GM19328 (cell line): Measurements from ENCODE around the gene PDZD8.

Experiments
- ATAC-seq: cut with Tn5 transposase; IDR thresholded peaks from one replicate; pipeline ENCODE4 v1.9.1; 2021; ENCODE audit warnings: mild to moderate bottlenecking, moderate library complexity; ENCODE audit not compliant: unreplicated experiment

Gene PDZD8

GRCh38 chr10:117352724-117353123 lies 22.5 kb downstream of the PDZD8 start:
- no peak for ATAC-seq

GRCh38 chr10:117351996-117352395 lies 23.2 kb downstream of the PDZD8 start:
- no peak for ATAC-seq

GRCh38 chr10:117351558-117351957 lies 23.7 kb downstream of the PDZD8 start:
- no peak for ATAC-seq

- ATAC-seq: peak; percentile 66
These were observed 24.3 kb downstream of the PDZD8 start for GRCh38 chr10:117350909-117351308.

- ATAC-seq: no peak
These were observed 27.0 kb downstream of the PDZD8 start for GRCh38 chr10:117348236-117348635.

GRCh38 chr10:117346574-117346973 lies 28.7 kb downstream of the PDZD8 start:
- no peak for ATAC-seq

GRCh38 chr10:117345143-117345542 lies 30.1 kb downstream of the PDZD8 start:
- ATAC-seq: no peak

- peak; percentile 20 for ATAC-seq
These were observed 32.6 kb downstream of the PDZD8 start for GRCh38 chr10:117342641-117343040.

GRCh38 chr10:117341061-117341460 lies 34.2 kb downstream of the PDZD8 start:
- ATAC-seq: no peak

- no peak for ATAC-seq
These were observed 35.3 kb downstream of the PDZD8 start for GRCh38 chr10:117339979-117340378.

GRCh38 chr10:117339578-117339977 lies 35.7 kb downstream of the PDZD8 start:
- no peak for ATAC-seq

GRCh38 chr10:117334926-117335325 lies 40.3 kb downstream of the PDZD8 start:
- no peak for ATAC-seq

GRCh38 chr10:117334066-117334465 lies 41.2 kb downstream of the PDZD8 start:
- ATAC-seq: no peak

GRCh38 chr10:117327262-117327661 lies 48.0 kb downstream of the PDZD8 start:
- no peak for ATAC-seq

- ATAC-seq: no peak
These were observed 50.9 kb downstream of the PDZD8 start for GRCh38 chr10:117324367-117324766.

- no peak for ATAC-seq
These were observed 53.0 kb downstream of the PDZD8 start for GRCh38 chr10:117322260-117322659.

- ATAC-seq: no peak
These were observed 55.1 kb downstream of the PDZD8 start for GRCh38 chr10:117320050-117320665.

GRCh38 chr10:117318909-117319308 lies 56.3 kb downstream of the PDZD8 start:
- ATAC-seq: no peak

- no peak for ATAC-seq
These were observed 58.5 kb downstream of the PDZD8 start for GRCh38 chr10:117316701-117317100.

- no peak for ATAC-seq
These were observed 61.6 kb downstream of the PDZD8 start for GRCh38 chr10:117313641-117314040.

- ATAC-seq: no peak
These were observed 62.8 kb downstream of the PDZD8 start for GRCh38 chr10:117312430-117312829.

- ATAC-seq: no peak
These were observed 64.0 kb downstream of the PDZD8 start for GRCh38 chr10:117311261-117311660.

- no peak for ATAC-seq
These were observed 68.6 kb downstream of the PDZD8 start for GRCh38 chr10:117306674-117307073.
